Left ventricle myocardium inferior (tissue), 1 donor: ENCODE data around the gene NECTIN2. TPM values are rescaled to one million over a fixed set of nuclear protein-coding genes. Genes with fewer than 3 reads are reported as not detected.

Source experiments
- DNase-seq: peaks from one replicate; pipeline ENCODE4 v3.0.0-alpha.2; 2020
- H3K27ac ChIP-seq: fragments of 200-600 bp; replicated peaks from 2 replicates; pipeline ENCODE4 v1.8.0; 2021
- H3K27me3 ChIP-seq: fragments of 200-600 bp; 2 replicates; pipeline ENCODE4 v1.8.0; 2021; ENCODE audit warnings: low read depth
- H3K36me3 ChIP-seq: fragments of 200-600 bp; 2 replicates; pipeline ENCODE4 v1.8.0; 2021
- H3K4me1 ChIP-seq: fragments of 200-600 bp; 2 replicates; pipeline ENCODE4 v1.8.0; 2021
- H3K4me3 ChIP-seq: fragments of 200-600 bp; 2 replicates; pipeline ENCODE4 v1.8.0; 2021; ENCODE audit warnings: mild to moderate bottlenecking, moderate library complexity
- H3K9me3 ChIP-seq: fragments of 200-600 bp; replicated peaks from 2 replicates; pipeline ENCODE4 v1.8.0; 2021
- CTCF ChIP-seq: fragments of 200-600 bp; IDR thresholded peaks from 2 replicates; pipeline ENCODE4 v1.8.0; 2021; ENCODE audit warnings: antibody characterized with exemption, mild to moderate bottlenecking, borderline replicate concordance
- intact Hi-C: fragments of 100-400 bp; cut with micrococcal nuclease; formaldehyde crosslinking; loops from one replicate; pipeline ENCODE4 v1.11.0; 2022
- total RNA-seq: library from RNA; stranded (reverse); fragmentation: NEBNext Ultra II Directional; extraction: Animal tissue kit (Norgen Biotek cat#: 25700); gene quantifications from one replicate; pipeline ENCODE4 v1.2.1, GENCODE V29; 2021
- donor health status: DM: no; HTN: yes; CAD: no; lungs with severe emphysema.

NECTIN2 gene
- total RNA-seq, 1 donor from 2014 or later = 40.7 TPM

GRCh38 chr19:44863990-44864389 lies 17.9 kb downstream of the NECTIN2 start:
- no peak for DNase-seq
- intact Hi-C loops = no loop called here
- Histone ChIP-seq H3K27ac (no peak overlapping the region), H3K4me3 (no peak overlapping the region), H3K4me1 (peaks cover 43% of the 10 kb centered on the region), H3K9me3 (no peaks in the 10 kb centered on the region), H3K27me3 (no peaks in the 10 kb centered on the region), H3K36me3 (peaks cover 34% of the 10 kb centered on the region)
- no peak for TF ChIP-seq CTCF

- TF ChIP-seq CTCF = no peak
- Histone ChIP-seq H3K9me3 (no peaks in the 10 kb centered on the region), H3K27me3 (no peaks in the 10 kb centered on the region), H3K4me3 (no peak overlapping the region), H3K4me1 (peaks cover 48% of the 10 kb centered on the region), H3K27ac (no peak overlapping the region), H3K36me3 (peaks cover 34% of the 10 kb centered on the region)
- intact Hi-C loops = no loop called here
- no peak for DNase-seq
These were observed 19.2 kb downstream of the NECTIN2 start for GRCh38 chr19:44865196-44865767.

- Histone ChIP-seq H3K4me3 (no peak overlapping the region), H3K27me3 (no peaks in the 10 kb centered on the region), H3K4me1 (peaks cover 53% of the 10 kb centered on the region), H3K9me3 (no peaks in the 10 kb centered on the region), H3K27ac (no peak overlapping the region), H3K36me3 (peaks cover 38% of the 10 kb centered on the region)
- DNase-seq = no peak
- TF ChIP-seq CTCF = no peak
- intact Hi-C loops = no loop called here
These were observed 20.6 kb downstream of the NECTIN2 start for GRCh38 chr19:44866664-44867063.

GRCh38 chr19:44867578-44867977 lies 21.5 kb downstream of the NECTIN2 start:
- Histone ChIP-seq H3K27ac (peak overlapping the region; percentile 82), H3K9me3 (no peaks in the 10 kb centered on the region), H3K36me3 (peaks cover 46% of the 10 kb centered on the region), H3K4me3 (no peak overlapping the region), H3K4me1 (peaks cover 61% of the 10 kb centered on the region), H3K27me3 (no peaks in the 10 kb centered on the region)
- TF ChIP-seq CTCF = no peak
- DNase-seq = no peak
- intact Hi-C loops = no loop called here

GRCh38 chr19:44869733-44870470 lies 23.8 kb downstream of the NECTIN2 start:
- Histone ChIP-seq H3K9me3 (no peaks in the 10 kb centered on the region), H3K4me3 (no peak overlapping the region), H3K27ac (peak overlapping the region; percentile 82), H3K36me3 (peaks cover 68% of the 10 kb centered on the region), H3K4me1 (peaks cover 70% of the 10 kb centered on the region), H3K27me3 (no peaks in the 10 kb centered on the region)
- DNase-seq = no peak
- intact Hi-C loops = no loop called here
- TF ChIP-seq CTCF = no peak
